Astrocyte (in vitro differentiated cells and primary cell): Measurements from ENCODE around the gene STXBP2. TPM values are rescaled to one million over a fixed set of nuclear protein-coding genes. Genes with fewer than 3 reads are reported as not detected.

Experiments
- DNase-seq: peaks from one replicate; pipeline ENCODE4 v3.0.0-alpha.2; 2010; ENCODE audit warnings: low read depth
- FAIRE-seq: peaks from 2 replicates; lab custom pipeline; 2011; peaks lifted over from hg19 to GRCh38; lab: Jason Lieb, UNC
- H2AFZ ChIP-seq: 2 replicates; pipeline ENCODE4 v1.6.0; 2012; ENCODE audit warnings: low read depth, low read length, inconsistent platforms
- H3K27ac ChIP-seq: 2 replicates; pipeline ENCODE4 v1.5.1; 2011; ENCODE audit warnings: low read depth, low read length, inconsistent platforms
- H3K27me3 ChIP-seq: 2 replicates; pipeline ENCODE4 v1.6.0; 2011; ENCODE audit warnings: low read length, inconsistent platforms; ENCODE audit not compliant: insufficient read depth
- H3K36me3 ChIP-seq: 2 replicates; pipeline ENCODE4 v1.5.1; 2011; ENCODE audit warnings: low read length, inconsistent platforms; ENCODE audit not compliant: insufficient read depth
- H3K4me1 ChIP-seq: 2 replicates; pipeline ENCODE4 v1.5.1; 2011; ENCODE audit warnings: low read length, inconsistent platforms; ENCODE audit not compliant: insufficient read depth
- H3K4me2 ChIP-seq: 2 replicates; pipeline ENCODE4 v1.6.0; 2012; ENCODE audit warnings: low read length, inconsistent platforms
- H3K4me3 ChIP-seq: 2 replicates; pipeline ENCODE4 v1.5.1; 2011; ENCODE audit warnings: low read depth, mild to moderate bottlenecking, low read length, inconsistent platforms; ENCODE audit not compliant: insufficient read depth
- H3K79me2 ChIP-seq: 2 replicates; pipeline ENCODE4 v1.6.0; 2012; ENCODE audit warnings: mild to moderate bottlenecking, low read length, inconsistent platforms; ENCODE audit not compliant: insufficient read depth
- H3K9ac ChIP-seq: 2 replicates; pipeline ENCODE4 v1.6.0; 2012; ENCODE audit warnings: mild to moderate bottlenecking, low read length, inconsistent platforms
- H3K9me3 ChIP-seq: 2 replicates; pipeline ENCODE4 v1.5.1; 2012; ENCODE audit warnings: low read depth, mild to moderate bottlenecking, low read length, inconsistent platforms; ENCODE audit not compliant: insufficient read depth
- H4K20me1 ChIP-seq: 2 replicates; pipeline ENCODE4 v1.6.0; 2012; ENCODE audit warnings: low read length, inconsistent platforms; ENCODE audit not compliant: insufficient read depth
- H3K27ac Mint-ChIP-seq: one replicate; pipeline ENCODE4 v1.8.0; 2021; ENCODE audit warnings: mild to moderate bottlenecking, mixed read lengths; ENCODE audit not compliant: unreplicated experiment
- H3K27me3 Mint-ChIP-seq: one replicate; pipeline ENCODE4 v1.8.0; 2021; ENCODE audit warnings: low read depth, mixed read lengths; ENCODE audit not compliant: unreplicated experiment
- H3K36me3 Mint-ChIP-seq: one replicate; pipeline ENCODE4 v1.8.0; 2021; ENCODE audit warnings: low read depth, mixed read lengths; ENCODE audit not compliant: unreplicated experiment
- H3K4me1 Mint-ChIP-seq: one replicate; pipeline ENCODE4 v1.8.0; 2021; ENCODE audit warnings: low read depth, mixed read lengths; ENCODE audit not compliant: unreplicated experiment
- H3K4me3 Mint-ChIP-seq: one replicate; pipeline ENCODE4 v1.8.0; 2021; ENCODE audit warnings: mild to moderate bottlenecking, moderate library complexity, mixed read lengths; ENCODE audit not compliant: unreplicated experiment
- H3K9me3 Mint-ChIP-seq: one replicate; pipeline ENCODE4 v1.8.0; 2021; ENCODE audit warnings: mild to moderate bottlenecking, mixed read lengths; ENCODE audit not compliant: unreplicated experiment
- EZH2 ChIP-seq: IDR thresholded peaks from 2 replicates; pipeline ENCODE4 v1.6.1; 2012; ENCODE audit warnings: mild to moderate bottlenecking, low read length, inconsistent platforms; ENCODE audit not compliant: insufficient read depth
- total RNA-seq: library from RNA; stranded (reverse); gene quantifications from 2 replicates; pipeline ENCODE4 v1.2.1, GENCODE V29; 2021
- TF ChIP-seq, protein P1 (sequence below): IDR thresholded peaks from 2 replicates; pipeline ENCODE4 v1.5.1; 2011; ENCODE audit warnings: low read depth, mild to moderate bottlenecking, inconsistent platforms, low read length, moderate library complexity; ENCODE audit not compliant: insufficient read depth

The STXBP2 gene
- total RNA-seq, 1 donor from 2014 or later: 49.6 TPM

DNA sequence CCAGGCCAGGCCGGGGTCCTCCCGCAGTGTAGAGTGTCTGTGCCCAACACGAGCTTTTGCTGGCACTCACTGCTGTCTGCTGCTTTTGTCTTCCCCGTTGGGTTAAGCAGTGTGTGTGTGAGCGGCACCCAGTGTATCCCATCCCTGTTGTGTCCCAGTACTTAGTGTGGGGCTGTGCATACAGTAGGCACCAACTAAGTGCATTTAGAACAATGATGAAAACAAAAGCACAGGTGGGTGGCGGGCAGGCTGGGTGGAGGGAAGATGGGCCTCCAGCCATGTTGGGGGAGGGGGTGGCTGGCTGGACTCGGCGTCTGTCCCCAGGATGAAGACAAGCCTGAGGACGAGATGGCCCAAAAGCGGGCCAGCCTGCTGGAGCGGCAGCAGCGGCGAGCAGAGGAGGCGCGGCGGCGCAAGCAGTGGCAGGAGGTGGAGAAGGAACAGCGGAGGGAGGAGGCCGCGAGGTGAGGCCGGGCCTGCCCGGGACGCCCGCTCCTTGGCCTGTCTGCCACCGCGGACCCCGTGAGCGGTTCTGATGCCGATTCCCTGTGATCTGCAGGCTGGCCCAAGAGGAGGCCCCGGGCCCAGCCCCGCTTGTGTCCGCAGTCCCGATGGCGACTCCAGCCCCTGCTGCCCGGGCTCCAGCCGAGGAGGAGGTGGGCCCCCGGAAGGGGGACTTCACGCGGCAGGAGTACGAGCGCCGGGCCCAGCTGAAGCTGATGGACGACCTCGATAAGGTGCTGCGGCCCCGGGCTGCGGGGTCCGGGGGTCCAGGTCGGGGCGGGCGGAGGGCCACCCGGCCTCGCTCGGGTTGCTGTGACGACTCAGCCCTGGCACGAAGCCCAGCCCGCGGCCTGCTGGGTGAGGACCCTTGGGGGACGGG lies 21.8 kb upstream of the STXBP2 start:
- Histone ChIP-seq H3K4me3 (no peak overlapping the region), H3K79me2 (no peaks in the 10 kb centered on the region), H3K27ac (no peak overlapping the region), H2AFZ (no peak overlapping the region), H3K9ac (no peak overlapping the region), H3K4me1 (no peaks in the 10 kb centered on the region), H3K27me3 (no peaks in the 10 kb centered on the region), H3K4me2 (no peak overlapping the region), H3K9me3 (no peaks in the 10 kb centered on the region), H4K20me1 (no peaks in the 10 kb centered on the region), H3K36me3 (no peaks in the 10 kb centered on the region)
- Mint-ChIP-seq H3K27me3 (no peaks in the 10 kb centered on the region), H3K4me1 (peaks cover 4% of the 10 kb centered on the region), H3K9me3 (no peaks in the 10 kb centered on the region), H3K36me3 (peaks cover 9% of the 10 kb centered on the region), H3K27ac (no peak overlapping the region), H3K4me3 (no peak overlapping the region)
- no peak for DNase-seq
- FAIRE-seq: no peak
- TF ChIP-seq, protein P1, sequence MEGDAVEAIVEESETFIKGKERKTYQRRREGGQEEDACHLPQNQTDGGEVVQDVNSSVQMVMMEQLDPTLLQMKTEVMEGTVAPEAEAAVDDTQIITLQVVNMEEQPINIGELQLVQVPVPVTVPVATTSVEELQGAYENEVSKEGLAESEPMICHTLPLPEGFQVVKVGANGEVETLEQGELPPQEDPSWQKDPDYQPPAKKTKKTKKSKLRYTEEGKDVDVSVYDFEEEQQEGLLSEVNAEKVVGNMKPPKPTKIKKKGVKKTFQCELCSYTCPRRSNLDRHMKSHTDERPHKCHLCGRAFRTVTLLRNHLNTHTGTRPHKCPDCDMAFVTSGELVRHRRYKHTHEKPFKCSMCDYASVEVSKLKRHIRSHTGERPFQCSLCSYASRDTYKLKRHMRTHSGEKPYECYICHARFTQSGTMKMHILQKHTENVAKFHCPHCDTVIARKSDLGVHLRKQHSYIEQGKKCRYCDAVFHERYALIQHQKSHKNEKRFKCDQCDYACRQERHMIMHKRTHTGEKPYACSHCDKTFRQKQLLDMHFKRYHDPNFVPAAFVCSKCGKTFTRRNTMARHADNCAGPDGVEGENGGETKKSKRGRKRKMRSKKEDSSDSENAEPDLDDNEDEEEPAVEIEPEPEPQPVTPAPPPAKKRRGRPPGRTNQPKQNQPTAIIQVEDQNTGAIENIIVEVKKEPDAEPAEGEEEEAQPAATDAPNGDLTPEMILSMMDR: no peak
- no peak for TF ChIP-seq EZH2

DNA sequence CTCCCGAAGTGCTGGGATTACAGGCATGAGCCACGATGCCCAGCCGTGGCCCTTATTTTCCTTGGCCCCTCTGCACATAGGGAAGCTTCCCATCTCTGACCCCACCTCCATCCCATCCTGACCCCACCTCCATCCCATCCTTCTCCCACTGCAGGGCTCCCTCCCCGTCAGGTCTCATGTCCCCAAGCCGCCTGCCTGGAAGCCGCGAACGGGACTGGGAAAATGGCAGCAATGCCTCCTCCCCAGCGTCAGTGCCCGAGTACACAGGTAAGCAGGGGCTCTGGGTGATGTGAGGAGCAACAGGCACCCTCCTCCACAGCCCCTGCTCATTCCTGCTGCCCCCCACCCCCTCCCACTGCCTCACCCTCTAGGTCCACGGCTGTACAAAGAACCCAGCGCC lies 19.7 kb upstream of the STXBP2 start:
- no peak overlapping the region for H3K4me3 Mint-ChIP-seq

More for the DNA sequence above, 19.7 kb upstream of the STXBP2 start:
- TF ChIP-seq EZH2: no peak
- TF ChIP-seq, protein P1: no peak
- Histone ChIP-seq H3K9ac (no peak overlapping the region), H3K79me2 (no peaks in the 10 kb centered on the region), H2AFZ (no peak overlapping the region), H3K27me3 (no peaks in the 10 kb centered on the region), H4K20me1 (no peaks in the 10 kb centered on the region), H3K4me3 (no peak overlapping the region), H3K4me1 (no peaks in the 10 kb centered on the region), H3K36me3 (no peaks in the 10 kb centered on the region), H3K4me2 (no peak overlapping the region), H3K9me3 (no peaks in the 10 kb centered on the region), H3K27ac (no peak overlapping the region)
- Mint-ChIP-seq H3K27me3 (no peaks in the 10 kb centered on the region), H3K27ac (no peak overlapping the region), H3K9me3 (no peaks in the 10 kb centered on the region), H3K4me1 (peaks cover 4% of the 10 kb centered on the region), H3K36me3 (peaks cover 12% of the 10 kb centered on the region)
- DNase-seq: no peak
- no peak for FAIRE-seq
